Iris pigment epithelial cell (primary cell): ENCODE results near the gene AADACL3.

Experiments used
- DNase-seq: peaks from one replicate; pipeline ENCODE4 v3.0.0-alpha.2; 2011; ENCODE audit warnings: low read depth

The AADACL3 gene

GRCh38 chr1:12769031-12769430 lies 53.1 kb downstream of the AADACL3 start:
- DNase-seq = no peak

GRCh38 chr1:12769976-12770505 lies 54.1 kb downstream of the AADACL3 start:
- DNase-seq = no peak

GRCh38 chr1:12770620-12771019 lies 54.7 kb downstream of the AADACL3 start:
- DNase-seq = no peak

GRCh38 chr1:12771186-12771585 lies 55.3 kb downstream of the AADACL3 start:
- no peak for DNase-seq

GRCh38 chr1:12772520-12772919 lies 56.6 kb downstream of the AADACL3 start:
- DNase-seq = no peak

GRCh38 chr1:12773438-12773837 lies 57.5 kb downstream of the AADACL3 start, which contains the start of gene PRAMEF12:
Gene PRAMEF12, plus strand, starts transcription at chr1:12773738. Its CDS starts 1,130 bp downstream, at chr1:12774868.
- DNase-seq = no peak

- DNase-seq = no peak
Observed at GRCh38 chr1:12774801-12775345, 59.0 kb downstream of the AADACL3 start.

GRCh38 chr1:12775443-12775842 lies 59.5 kb downstream of the AADACL3 start:
- DNase-seq = no peak

- no peak for DNase-seq
Observed at GRCh38 chr1:12776801-12777557, 61.1 kb downstream of the AADACL3 start.
